ENCODE results near the gene TPT1.

GRCh38 chr13:45370922-45371406 lies 30.0 kb upstream of the TPT1 start:
- peak; percentile 76 for TF ChIP-seq CTCF (IDR thresholded peaks at IDR 0.05)
- TF ChIP-seq E2F6 (IDR thresholded peaks at IDR 0.05; ENCODE audit: borderline replicate concordance, low read depth), result no peak
- no peak for TF ChIP-seq HOXA7 (CRISPR knock-in tag; IDR thresholded peaks at IDR 0.05)
- TF ChIP-seq RAD21 (conservative IDR thresholded peaks at IDR 0.05 in 1 of 2, IDR thresholded peaks at IDR 0.05 in 1 of 2), result peak; percentile 73 to 78
- no peak for TF ChIP-seq CEBPB (IDR thresholded peaks at IDR 0.05)
- no peak for TF ChIP-seq CHD2 (IDR thresholded peaks at IDR 0.05; ENCODE audit: low read length, partially characterized antibody)
- TF ChIP-seq NPAS2 (CRISPR knock-in tag; IDR thresholded peaks at IDR 0.05; ENCODE audit: borderline replicate concordance), result no peak
- no peak for TF ChIP-seq POLR2A (IDR thresholded peaks at IDR 0.05; ENCODE audit: low read length)
- TF ChIP-seq SREBF2 (IDR thresholded peaks at IDR 0.05), result no peak

Data from A549 (cell line).